WTC11 (cell line): ENCODE results near the gene UTP11. TPM values are rescaled to one million over a fixed set of nuclear protein-coding genes. Genes with fewer than 3 reads are reported as not detected.
"Not testable (repeated sequence)": the region's sequence is repeated elsewhere in the genome, so short reads cannot be mapped to it uniquely, and the experiment has no call there.

ENCODE experiments used
- ATAC-seq: fragments of 200-7000 bp; cut with Tn5 transposase; 2 replicates; pipeline ENCODE4 v1.10.0; 2021; ENCODE audit warnings: mild to moderate bottlenecking, moderate library complexity
- CTCF ChIA-PET: fragments of 300-600 bp; sonication (Branson Sonifier 250); formaldehyde crosslinking; loops from one replicate; lab custom pipeline; 2021; ENCODE audit warnings: antibody characterized with exemption; lab: Charles Lee
- POLR2A ChIA-PET: fragments of 350-600 bp; sonication (Branson Sonifier 250); formaldehyde crosslinking; loops from one replicate; lab custom pipeline; 2021; ENCODE audit warnings: antibody characterized with exemption; lab: Charles Lee
- DNase-seq: peaks from one replicate; pipeline ENCODE4 v3.0.0; 2021; ENCODE audit warnings: low spot score
- H3K27ac Mint-ChIP-seq: 2 replicates; pipeline ENCODE4 v1.8.0; 2021; ENCODE audit warnings: mixed read lengths
- H3K27me3 Mint-ChIP-seq: 2 replicates; pipeline ENCODE4 v1.8.0; 2021; ENCODE audit warnings: low read depth, mild to moderate bottlenecking, moderate library complexity, mixed read lengths
- H3K36me3 Mint-ChIP-seq: 2 replicates; pipeline ENCODE4 v1.8.0; 2021; ENCODE audit warnings: mixed read lengths
- H3K4me1 Mint-ChIP-seq: 2 replicates; pipeline ENCODE4 v1.8.0; 2022; ENCODE audit warnings: mixed read lengths
- H3K4me3 Mint-ChIP-seq: 2 replicates; pipeline ENCODE4 v1.8.0; 2021; ENCODE audit warnings: mild to moderate bottlenecking, moderate library complexity, mixed read lengths
- H3K9me3 Mint-ChIP-seq: 2 replicates; pipeline ENCODE4 v1.8.0; 2021; ENCODE audit warnings: mixed read lengths
- ATF1 ChIP-seq: sonication (generic); formaldehyde crosslinking; IDR thresholded peaks from 2 replicates; pipeline ENCODE4 v1.8.1; 2023; ENCODE audit warnings: mild to moderate bottlenecking, moderate library complexity, missing genetic modification reagents
- ATF3 ChIP-seq: sonication (generic); formaldehyde crosslinking; conservative IDR thresholded peaks from 2 replicates; pipeline ENCODE4 v1.8.1; 2022; ENCODE audit warnings: mild to moderate bottlenecking, missing genetic modification reagents
- CTCF ChIP-seq: fragments of 200-600 bp; IDR thresholded peaks from 2 replicates; pipeline ENCODE4 v1.8.0; 2022; ENCODE audit warnings: antibody characterized with exemption
- GABPB1 ChIP-seq: sonication (generic); formaldehyde crosslinking; IDR thresholded peaks from 2 replicates; pipeline ENCODE4 v1.8.1; 2023; ENCODE audit warnings: mild to moderate bottlenecking, missing genetic modification reagents
- HMGXB4 ChIP-seq: sonication (generic); formaldehyde crosslinking; IDR thresholded peaks from 2 replicates; pipeline ENCODE4 v1.8.1; 2023; ENCODE audit warnings: mild to moderate bottlenecking, moderate library complexity, missing genetic modification reagents
- JAZF1 ChIP-seq: fragments of 250-450 bp; sonication (Bioruptor Pico); IDR thresholded peaks from 2 replicates; pipeline ENCODE4 v1.9.0; 2021; ENCODE audit warnings: moderate library complexity, mild to moderate bottlenecking, inconsistent platforms
- SMAD4 ChIP-seq: sonication (generic); formaldehyde crosslinking; IDR thresholded peaks from 2 replicates; pipeline ENCODE4 v1.8.0; 2022; ENCODE audit warnings: mild to moderate bottlenecking, missing genetic modification reagents
- ZNF121 ChIP-seq: sonication (generic); formaldehyde crosslinking; IDR thresholded peaks from 2 replicates; pipeline ENCODE4 v1.8.0; 2023; ENCODE audit warnings: missing genetic modification reagents
- ZNF232 ChIP-seq: sonication (generic); formaldehyde crosslinking; IDR thresholded peaks from 2 replicates; pipeline ENCODE4 v1.8.0; 2022; ENCODE audit warnings: mild to moderate bottlenecking, missing genetic modification reagents
- ZSCAN18 ChIP-seq: fragments of 250-450 bp; sonication (Bioruptor Pico); IDR thresholded peaks from 2 replicates; pipeline ENCODE4 v2.1.2; 2022; ENCODE audit warnings: mild to moderate bottlenecking, moderate library complexity
- total RNA-seq: library from RNA; stranded (reverse); gene quantifications from 3 replicates; pipeline ENCODE4 v1.2.3, GENCODE V29; 2021
- TF ChIP-seq, protein P1 (sequence below): sonication (generic); formaldehyde crosslinking; IDR thresholded peaks from 2 replicates; pipeline ENCODE4 v1.8.0; 2022; ENCODE audit warnings: mild to moderate bottlenecking, missing genetic modification reagents
- TF ChIP-seq, protein P2 (sequence below): sonication (generic); formaldehyde crosslinking; IDR thresholded peaks from 2 replicates; pipeline ENCODE4 v1.8.0; 2023; ENCODE audit warnings: missing genetic modification reagents

The UTP11 gene
- total RNA-seq, 1 experiment from 2014 or later: 42.2 TPM

DNA sequence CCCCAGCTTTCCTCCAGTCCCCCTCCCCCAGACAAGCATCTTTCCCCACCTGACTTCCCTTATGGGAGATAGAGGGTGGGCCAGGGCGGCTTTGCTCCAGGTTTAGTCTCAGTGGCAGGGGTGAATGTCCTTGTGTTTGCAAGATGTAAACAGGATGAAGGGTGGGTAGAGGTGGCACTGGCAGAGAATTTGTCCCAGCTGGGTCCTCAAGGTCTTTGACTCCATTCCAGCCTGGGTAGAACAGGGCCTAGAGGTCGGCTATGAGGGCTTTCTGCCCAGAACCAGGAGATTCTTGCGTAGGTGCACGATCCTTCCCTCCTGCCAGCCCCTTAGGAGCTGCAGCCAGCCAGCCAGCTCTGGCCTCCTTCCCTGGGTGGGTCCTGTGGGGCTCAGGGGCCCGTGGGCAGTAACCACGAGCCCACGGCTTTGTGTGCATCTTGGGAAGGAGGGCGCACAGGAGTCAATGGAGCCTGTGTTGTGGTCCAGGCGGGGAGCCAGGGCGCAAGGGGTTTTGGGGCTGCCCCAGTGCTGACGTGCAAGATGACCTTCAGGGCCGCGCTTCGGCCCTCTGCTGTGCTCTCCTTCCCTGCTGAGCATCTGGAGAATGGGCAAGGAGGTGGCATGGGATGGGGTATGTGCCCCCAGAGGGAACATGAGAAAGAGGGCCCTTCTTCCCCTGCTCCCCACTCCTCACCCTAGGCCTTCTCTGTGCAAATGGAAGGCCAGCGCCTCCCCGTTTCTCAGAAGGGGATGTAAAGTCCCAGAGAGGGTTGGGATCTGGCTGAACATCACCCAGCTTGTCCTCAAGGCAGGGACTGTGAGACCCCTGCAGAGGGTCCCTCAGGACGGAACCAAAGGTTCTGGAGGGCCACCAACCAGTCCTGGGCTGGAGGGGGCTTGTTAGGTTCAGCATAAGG is 18.3 kb downstream of the UTP11 start:
- no peak overlapping the region for H3K27ac Mint-ChIP-seq
- no peaks in the 10 kb centered on the region for H3K9me3 Mint-ChIP-seq
- H3K27me3 Mint-ChIP-seq: no peaks in the 10 kb centered on the region
- no peak for DNase-seq
- POLR2A ChIA-PET: interaction anchor here (0.6 to 1.1 kb wide), 5 partner anchors 11 to 525 kb away, joined by 3 to 4 read pairs (median 3); partner anchors contain the start of gene UTP11
- no peak for ATAC-seq
- TF ChIP-seq, protein P1, sequence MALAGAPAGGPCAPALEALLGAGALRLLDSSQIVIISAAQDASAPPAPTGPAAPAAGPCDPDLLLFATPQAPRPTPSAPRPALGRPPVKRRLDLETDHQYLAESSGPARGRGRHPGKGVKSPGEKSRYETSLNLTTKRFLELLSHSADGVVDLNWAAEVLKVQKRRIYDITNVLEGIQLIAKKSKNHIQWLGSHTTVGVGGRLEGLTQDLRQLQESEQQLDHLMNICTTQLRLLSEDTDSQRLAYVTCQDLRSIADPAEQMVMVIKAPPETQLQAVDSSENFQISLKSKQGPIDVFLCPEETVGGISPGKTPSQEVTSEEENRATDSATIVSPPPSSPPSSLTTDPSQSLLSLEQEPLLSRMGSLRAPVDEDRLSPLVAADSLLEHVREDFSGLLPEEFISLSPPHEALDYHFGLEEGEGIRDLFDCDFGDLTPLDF (CRISPR knock-in tag): no peak
- TF ChIP-seq ATF1 (CRISPR knock-in tag) (no peak), HMGXB4 (CRISPR knock-in tag) (no peak)
- TF ChIP-seq, protein P2, sequence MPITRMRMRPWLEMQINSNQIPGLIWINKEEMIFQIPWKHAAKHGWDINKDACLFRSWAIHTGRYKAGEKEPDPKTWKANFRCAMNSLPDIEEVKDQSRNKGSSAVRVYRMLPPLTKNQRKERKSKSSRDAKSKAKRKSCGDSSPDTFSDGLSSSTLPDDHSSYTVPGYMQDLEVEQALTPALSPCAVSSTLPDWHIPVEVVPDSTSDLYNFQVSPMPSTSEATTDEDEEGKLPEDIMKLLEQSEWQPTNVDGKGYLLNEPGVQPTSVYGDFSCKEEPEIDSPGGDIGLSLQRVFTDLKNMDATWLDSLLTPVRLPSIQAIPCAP: no peak
- TF ChIP-seq, all 79 proteins: peak for 0
- CTCF ChIA-PET: interaction anchor here (0.7 to 6.7 kb wide), 19 partner anchors 9 to 804 kb away, joined by 3 to 79 read pairs (median 5); partner anchors contain the start of gene POU3F1
- Mint-ChIP-seq H3K4me1 (peaks cover 55% of the 10 kb centered on the region), H3K4me3 (no peak overlapping the region), H3K36me3 (peaks cover under 1% of the 10 kb centered on the region; the same call in 1 of the 2 replicates)

GRCh38 chr1:38031513-38031866 is 19.0 kb downstream of the UTP11 start:
- H3K27ac Mint-ChIP-seq: peak overlapping the region; percentile 31
- no peak overlapping the region for H3K4me3 Mint-ChIP-seq
- TF ChIP-seq CTCF (no peak), ZSCAN18 (CRISPR knock-in tag) (no peak), JAZF1 (CRISPR knock-in tag) (no peak), ATF3 (CRISPR knock-in tag) (no peak), SMAD4 (no peak), GABPB1 (CRISPR knock-in tag) (0 out of 2 replicates have a peak, but pooled peaks have one; percentile 38), ZNF232 (no peak)
- TF ChIP-seq, all 79 proteins: peak for 1
- no peak for DNase-seq
- H3K9me3 Mint-ChIP-seq: no peaks in the 10 kb centered on the region
- no peaks in the 10 kb centered on the region for H3K36me3 Mint-ChIP-seq
- CTCF ChIA-PET: no interaction called here
- POLR2A ChIA-PET: no interaction called here
- no peak for ATAC-seq
- H3K27me3 Mint-ChIP-seq: no peaks in the 10 kb centered on the region
- peaks cover 51% of the 10 kb centered on the region for H3K4me1 Mint-ChIP-seq

DNA sequence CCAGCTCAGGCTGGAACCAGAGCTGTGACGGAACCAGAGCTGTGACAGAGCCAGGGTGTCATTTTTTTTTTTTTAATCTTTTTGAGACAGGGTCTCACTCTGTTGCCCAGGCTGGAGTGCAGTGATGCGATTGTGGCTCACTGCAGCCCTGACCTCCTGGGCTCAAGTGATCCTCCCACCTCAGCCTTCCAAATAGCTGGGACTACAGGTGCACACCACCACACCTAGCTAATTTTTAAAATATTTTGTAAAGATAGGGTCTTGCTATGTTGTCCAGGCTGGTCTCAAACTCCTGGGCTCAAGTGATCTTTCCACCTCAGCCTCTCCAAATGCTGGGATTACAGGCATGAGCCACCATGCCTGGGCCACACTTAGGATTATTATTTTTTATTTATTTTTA is 20.5 kb downstream of the UTP11 start:
- H3K4me3 Mint-ChIP-seq, H3K9me3 Mint-ChIP-seq, ATAC-seq, DNase-seq, H3K36me3 Mint-ChIP-seq, H3K27ac Mint-ChIP-seq, H3K27me3 Mint-ChIP-seq, POLR2A ChIA-PET: not testable (repeated sequence)
- CTCF ChIA-PET: interaction anchor here (1.6 kb wide), 1 partner anchor 39 kb away, joined by 5 read pairs; no protein-coding TSS in a partner anchor
- TF ChIP-seq ZNF121 (CRISPR knock-in tag): peak; percentile 26; the same call in 1 of the 2 replicates
- peaks cover 36% of the 10 kb centered on the region for H3K4me1 Mint-ChIP-seq
